IPS-11a (cell line): ENCODE results near the gene CKLF.

Experiments used
- H3K4me3 ChIP-seq: one replicate; pipeline ENCODE4 v1.5.1; 2013; ENCODE audit warnings: low read depth, low read length, control low read depth

The CKLF gene

DNA sequence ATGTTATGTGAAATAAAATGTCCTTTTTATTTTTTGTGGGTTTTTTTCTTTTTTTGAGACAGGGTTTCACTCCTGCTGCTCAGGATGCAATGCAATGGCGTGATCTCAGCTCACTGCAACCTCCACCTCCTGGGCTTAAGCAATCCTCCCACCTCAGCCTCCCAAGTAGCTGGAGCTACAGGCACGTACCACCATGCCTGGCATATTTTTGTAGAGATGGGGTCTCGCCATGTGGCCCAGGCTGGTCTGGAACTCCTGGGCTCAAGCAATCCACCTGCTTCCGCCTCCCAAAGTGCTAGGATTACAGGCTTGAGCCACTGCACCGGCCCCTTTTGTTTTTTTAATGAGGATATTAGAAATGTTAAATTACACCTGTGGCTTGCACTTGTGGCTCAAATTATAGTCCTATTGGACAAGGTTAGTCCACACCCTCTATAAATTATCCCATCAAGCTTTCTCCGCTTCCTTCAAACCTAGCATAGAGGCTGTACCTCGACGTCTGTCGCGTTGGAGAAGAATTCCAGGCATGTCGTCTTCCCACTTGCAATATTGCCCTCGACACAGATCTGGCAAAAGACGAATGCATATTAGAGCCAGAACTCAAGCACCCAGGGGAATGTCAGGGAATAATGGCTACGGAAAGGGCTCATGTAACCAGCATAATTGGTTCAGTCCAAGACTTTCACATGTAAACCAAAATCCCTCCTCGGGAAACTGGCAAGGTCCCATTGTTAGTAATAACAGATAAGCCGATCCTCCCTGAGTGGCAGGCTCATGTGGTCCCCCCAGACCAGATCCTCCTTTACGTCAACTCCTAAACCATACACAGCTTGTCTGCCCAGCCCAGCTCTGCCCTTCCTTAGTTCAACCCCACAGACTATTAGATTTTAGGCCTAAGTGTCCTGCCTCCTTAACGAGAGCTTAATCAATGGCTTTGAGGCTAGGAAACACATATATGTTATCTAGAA is 10.7 kb upstream of the CKLF start:
- no peak overlapping the region for H3K4me3 ChIP-seq

DNA sequence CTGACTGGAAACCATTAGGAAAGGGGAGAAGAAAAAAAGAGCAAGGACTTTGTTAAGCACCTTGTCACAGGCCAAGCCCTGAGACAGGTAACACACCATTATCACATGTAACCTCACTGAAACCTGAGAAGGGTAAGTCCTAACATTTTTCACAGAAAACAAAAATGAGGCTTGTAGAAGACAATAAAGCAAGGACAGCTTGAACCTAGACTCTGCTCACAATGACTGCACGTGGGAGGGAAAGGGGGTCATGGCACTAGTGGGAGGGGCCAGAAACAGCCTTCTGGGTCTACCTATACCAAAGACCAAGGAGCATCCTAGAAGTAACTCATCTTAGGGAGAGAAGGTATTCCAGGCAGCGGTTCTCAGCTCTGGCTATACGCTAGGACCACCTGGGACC is 10.0 kb upstream of the CKLF start:
- H3K4me3 ChIP-seq: no peak overlapping the region

DNA sequence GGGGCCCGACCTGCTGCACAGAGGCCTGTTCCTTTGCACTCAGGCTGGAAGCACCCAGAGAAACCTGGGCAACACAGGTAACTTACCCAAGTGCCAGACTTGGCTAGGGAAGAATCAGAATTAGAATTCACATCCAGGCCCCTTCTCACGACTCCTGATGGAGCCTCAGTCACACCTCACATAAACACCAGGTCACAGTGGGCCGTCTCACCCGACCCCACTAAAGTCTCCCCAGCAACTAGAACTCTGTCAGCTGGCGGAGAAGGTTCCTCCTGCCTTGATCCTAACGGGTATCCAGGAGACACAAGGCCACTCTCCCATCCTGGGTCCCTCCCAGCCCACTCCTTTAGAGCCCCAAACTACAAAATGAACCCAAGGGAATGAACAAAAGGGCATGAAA is 8.8 kb upstream of the CKLF start:
- no peak overlapping the region for H3K4me3 ChIP-seq

DNA sequence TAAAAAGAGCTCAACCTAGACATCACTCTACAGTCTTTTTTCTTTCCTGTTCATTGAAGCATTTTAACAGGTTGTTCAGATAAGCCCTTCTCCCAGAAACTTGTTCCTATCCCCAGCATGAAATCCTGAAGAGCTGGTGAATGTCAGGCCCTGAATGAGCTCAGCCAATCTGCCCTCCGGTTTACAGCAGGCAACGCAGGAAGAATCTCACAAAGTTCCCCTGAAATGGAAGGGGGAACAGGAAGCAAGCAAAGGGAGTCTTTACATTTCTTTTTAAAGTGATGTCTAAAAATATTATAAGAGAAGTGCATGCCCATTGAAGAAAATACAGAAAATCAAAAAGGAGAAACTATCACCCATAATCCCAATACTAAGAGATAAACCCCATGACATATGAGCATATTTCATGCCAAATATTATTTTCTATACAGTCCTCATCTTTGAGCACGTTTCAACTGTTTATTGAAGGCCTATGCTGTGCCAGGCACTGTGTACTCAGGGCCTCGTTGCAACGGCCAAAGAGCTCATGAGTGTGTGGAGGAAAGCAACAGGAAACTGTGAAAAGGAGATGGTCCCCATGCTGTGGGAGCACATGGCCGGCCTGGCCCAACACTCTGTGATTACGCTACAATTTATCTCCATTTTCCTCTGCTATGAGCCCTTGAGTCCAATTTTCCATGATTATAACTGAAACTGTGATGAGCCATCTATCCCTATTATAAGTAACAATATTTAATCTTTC is 8.2 kb upstream of the CKLF start:
- no peak overlapping the region for H3K4me3 ChIP-seq

DNA sequence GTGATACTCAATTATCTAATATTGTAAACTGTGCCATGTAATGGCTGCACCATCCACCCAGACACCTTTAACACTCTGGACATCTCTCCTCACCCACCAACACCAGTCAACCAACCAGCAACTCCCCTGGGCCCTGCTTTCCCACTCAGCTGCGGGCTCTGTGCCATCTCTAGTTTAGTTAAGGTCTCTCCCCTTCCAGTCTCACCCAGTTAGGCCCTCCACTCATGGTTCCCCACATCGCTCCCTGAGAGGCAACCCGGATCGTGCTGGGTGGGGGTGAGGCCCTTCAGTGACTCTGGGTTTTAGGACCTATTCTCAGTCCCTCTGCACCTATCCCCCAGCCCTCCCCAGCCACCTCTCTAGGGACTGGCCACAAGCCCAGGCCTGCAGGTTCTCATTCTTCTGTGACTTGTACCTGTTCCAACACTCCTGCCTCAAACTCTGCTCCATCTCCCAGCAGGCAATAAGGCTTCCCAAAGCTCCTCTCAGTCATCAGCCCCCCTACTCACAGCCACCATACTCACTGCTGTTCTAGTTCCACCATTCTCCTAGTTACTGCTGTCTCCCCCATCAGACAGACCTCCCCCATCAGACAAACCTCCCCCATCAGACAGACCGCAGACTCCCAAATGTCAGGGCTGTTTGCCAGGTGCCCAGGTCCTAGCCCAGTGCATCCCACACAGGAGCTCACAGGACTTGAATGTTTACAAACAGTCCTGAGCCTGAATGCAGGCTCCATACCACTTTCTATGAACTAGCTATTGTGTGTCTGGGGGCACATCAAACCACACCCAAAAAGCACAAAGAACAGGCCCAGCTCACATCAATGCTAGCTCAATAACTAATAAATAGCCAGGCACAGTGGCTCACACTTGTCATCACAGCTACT is 5.0 kb upstream of the CKLF start:
- H3K4me3 ChIP-seq: no peak overlapping the region

DNA sequence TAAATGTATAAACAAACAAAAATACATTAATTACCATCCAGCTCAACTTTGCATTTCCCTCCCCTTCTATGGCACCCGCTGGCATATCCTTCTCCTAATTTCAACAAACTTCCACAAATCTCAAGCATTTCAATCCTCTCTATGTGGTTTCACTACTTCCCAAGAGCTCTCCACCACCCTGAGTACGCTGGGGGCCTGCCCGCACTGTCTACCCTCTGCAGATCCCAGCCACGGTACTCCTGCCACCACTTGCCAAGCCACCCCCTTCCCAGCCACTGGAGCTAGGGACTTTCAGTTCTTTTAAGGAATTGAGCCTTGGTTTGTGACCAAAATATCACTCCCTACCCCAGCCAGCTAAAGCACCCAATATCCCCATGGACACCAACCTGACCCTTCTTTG is 4.3 kb upstream of the CKLF start:
- no peak overlapping the region for H3K4me3 ChIP-seq

DNA sequence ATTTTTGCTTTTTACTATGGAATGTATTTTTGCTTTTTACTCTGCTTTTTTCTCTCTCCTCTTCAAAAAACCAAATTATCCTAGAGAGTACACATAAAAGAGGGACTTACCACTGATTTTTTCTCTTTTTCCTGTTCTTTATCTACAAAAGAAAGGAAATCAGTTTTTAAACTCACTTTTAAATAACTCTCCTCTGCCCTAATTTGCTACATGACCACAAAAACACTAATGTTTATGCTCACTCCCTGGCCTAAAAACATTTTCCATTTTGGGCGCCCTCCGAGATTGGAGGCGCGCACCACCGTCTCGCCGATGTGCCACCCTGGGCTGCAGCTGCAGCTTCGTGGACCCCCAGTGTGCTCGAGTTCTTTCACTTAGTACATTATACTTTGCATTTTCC is 3.5 kb upstream of the CKLF start:
- H3K4me3 ChIP-seq: peak overlapping the region; percentile 28

DNA sequence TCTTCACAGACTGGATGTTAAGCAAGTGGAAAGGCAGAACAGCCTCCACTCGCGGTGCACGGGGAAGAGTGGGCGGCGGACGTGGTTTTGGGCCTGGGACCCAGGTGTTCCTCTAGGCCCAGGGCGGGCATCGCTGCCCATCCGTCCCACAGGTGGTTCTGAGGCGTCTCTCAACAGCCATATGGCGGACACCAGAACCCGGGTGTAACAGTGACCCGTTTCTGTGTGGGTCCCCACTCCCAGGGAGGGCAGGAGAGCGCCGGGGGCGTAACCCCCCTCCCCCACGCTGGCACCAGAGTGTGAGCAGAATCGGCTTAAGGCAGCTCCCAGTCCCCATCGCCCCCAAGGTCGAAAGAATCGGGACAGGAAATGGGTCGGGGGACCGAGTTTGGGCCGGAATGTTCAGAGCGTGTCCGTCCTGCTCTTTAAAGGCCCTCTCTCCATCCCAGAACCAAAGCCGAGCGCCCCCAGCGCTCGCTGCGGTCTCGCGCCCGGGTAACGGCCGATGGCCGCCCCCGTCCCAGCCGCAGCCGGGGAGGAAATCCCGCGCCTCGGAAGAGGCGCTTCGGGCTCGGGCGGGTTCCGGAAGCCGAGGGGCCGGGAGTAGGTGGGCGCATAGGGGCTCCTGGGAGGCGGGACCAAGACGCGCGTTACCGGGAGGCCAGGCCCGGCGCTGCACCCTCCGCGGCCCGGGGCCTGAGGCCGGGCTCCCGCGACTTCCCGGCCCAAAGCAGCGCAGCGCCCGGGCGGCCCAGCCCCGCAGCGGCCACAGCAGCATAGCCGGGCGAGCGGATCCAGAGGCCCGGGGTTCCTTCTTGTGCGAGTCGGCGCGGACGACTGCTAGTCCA is 2.9 kb upstream of the CKLF start, which contains the start of gene TK2:
Gene TK2 (minus strand): TSS at position 839 of the 848 bp plus-strand sequence. CDS start 61 bp downstream, at position 778.
- peak within 1 kb of the TSS; percentile 28 for H3K4me3 ChIP-seq

DNA sequence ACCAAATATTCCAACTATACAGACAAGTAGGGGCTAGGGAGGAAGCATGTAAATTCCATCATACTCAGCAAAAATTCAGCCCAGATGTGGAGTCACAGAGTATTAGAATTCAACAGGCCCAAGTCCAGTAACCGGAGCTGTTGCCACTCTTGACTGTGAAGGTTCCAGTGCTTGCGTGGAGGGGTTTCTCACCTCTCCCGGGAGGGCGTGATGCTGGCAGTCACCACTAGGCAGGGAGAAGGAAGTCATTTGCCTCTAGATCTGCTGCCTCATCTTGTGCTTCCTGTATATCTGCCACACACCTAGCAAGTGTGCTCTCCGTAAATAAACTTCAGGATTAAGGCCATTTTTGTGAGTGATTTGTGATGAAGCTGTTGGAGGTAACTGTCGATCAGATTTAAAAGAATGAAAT is 1.0 kb upstream of the CKLF start:
- no peak overlapping the region for H3K4me3 ChIP-seq

DNA sequence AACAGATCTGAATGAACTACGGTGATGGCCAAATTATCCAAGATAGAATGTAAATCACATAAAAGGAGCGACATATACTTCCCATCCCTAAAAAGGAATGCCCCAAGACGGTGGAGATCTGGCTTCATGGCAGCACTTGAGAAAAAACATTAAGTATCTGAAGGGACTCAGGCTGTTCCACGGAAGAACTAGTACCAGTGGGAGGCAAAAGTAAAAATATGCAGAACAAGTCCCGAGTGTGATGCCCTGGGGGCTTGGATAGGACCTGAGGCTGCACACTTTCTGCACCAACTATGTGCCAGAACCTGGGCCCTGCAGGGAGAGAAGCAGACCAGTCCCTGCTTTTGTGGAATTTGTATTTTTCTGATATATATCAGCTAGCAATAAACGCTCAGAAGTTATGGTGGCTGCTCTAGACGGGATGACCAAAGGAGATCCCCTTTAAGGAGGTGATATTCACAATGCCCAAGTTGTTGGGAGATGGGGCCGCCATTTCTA is 539 bp upstream of the CKLF start:
- peak overlapping the region; percentile 43 for H3K4me3 ChIP-seq

DNA sequence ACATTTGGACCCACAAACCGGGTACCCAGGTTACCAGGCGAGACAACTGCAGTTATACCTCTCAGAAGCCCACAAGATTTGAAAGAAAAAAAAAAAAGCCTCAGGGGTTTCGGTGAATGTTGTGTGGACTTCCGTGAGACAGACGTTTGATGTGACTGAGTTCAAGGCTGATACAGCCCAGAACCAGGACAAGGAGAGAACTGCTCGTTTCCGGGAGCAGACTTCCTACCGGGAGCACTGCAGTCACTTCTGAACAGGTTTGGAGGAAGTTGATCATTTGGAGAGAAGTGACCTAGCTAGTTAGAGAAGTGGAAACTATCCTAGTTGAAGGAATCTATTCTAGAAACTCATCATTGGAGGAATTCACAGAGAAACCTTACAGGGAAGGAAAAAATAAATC is 847 bp downstream of the CKLF start:
- no peak overlapping the region for H3K4me3 ChIP-seq

DNA sequence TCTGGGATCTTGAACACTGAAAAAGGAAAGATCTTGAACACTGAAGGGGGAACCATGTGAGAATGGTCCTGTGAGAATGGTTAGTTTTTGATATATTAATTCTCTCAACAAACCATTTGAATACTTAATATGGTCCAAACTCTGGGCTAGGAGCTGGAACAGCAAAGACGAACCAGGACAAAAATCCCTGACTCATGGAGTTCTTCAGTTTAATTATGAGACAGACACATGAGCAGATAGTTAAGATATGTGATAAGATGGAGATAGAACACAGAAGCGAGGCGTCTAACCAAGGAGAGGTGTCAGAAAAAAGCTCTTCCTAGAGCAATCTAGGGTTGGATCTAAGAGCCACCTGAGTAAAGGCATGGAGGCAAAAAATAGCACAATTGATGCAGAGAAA is 1.6 kb downstream of the CKLF start:
- no peak overlapping the region for H3K4me3 ChIP-seq

DNA sequence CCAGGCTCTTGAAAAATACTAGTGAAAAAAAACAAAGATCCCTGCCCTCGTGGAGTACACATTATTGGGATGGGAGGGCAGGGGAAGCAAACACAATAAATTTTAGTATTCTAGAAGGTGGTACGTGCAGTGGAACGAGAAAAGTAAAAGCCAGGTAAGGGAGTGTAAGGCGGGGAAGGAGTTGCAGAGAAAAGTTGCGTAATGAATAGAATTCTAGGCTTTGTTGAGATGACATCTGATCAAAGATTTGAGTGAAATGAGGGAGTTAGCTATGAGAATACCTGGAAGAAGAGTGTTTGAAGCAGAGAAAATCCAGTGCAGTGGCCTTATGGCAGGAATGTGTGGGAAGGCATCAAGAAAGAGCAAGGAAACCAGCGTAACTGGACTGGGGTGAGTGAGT is 2.1 kb downstream of the CKLF start:
- no peak overlapping the region for H3K4me3 ChIP-seq

DNA sequence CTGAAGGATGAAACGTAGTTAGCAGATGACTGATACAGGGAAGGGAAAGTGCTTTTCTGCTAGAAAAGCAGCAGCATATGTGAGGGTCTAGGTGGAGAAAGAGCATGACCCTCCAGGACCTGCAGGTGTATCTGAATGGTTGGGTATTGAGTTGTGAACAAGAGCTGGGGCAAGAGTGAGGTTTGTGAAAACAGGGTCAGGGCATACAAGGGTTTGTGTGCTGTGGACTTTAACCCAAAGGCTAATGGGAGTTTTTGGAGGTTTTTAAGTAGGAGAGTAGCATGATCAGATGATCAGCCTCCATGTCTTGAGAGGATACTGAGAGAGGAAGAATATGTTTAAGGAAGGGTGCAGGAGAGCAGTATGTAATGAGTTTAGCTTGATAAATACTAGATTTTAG is 7.7 kb downstream of the CKLF start:
- no peak overlapping the region for H3K4me3 ChIP-seq

DNA sequence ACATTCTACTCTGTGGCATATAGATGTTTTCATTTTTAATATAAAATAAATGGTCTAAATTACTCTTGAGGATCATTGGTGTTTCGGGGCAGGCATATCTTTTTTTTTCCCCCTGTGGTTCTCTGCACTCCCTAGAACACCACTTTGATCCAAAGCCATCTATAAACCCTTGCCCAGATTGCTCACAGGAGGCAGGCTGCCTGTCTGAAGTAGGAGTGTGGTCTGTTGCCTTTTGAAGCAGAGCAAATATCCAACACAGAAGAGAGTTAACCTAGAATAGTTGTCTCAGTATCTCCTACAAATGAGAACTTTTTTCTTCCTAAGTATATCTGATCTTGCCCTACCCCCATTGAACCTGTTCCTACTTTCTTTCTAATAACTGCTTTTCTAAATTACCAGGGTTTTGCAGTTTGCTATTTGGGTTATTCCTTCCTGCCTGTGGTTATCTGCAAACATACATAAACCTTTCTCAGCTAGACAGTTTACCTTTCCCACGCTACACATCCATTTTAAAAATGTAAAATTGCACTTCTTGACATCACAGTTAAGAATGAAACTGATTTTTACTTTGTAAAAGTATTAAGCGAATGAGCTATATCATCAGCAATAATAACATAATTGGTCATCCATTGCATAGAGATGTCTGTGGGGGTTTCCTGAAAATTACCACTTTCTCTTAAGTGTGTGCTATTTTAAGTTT is 9.2 kb downstream of the CKLF start:
- H3K4me3 ChIP-seq: no peak overlapping the region

DNA sequence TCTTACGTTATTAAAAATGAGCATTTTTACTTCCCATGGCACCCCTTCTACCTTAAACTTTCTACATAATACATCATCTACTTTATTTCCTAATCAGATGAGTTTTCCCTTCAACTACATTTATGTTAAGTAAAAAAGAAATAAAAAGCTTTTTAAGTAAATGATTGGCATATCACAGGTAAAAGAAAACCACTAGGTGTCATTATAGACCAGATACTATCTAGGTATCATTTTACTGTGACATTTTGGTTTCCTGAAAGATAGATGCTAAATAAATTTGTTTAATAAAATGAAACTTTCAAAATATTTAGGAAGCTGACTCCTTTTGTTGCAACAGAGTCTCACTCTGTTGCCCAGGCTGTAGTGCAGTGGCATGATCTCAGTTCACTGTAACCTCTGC is 10.0 kb downstream of the CKLF start:
- H3K4me3 ChIP-seq: no peak overlapping the region

DNA sequence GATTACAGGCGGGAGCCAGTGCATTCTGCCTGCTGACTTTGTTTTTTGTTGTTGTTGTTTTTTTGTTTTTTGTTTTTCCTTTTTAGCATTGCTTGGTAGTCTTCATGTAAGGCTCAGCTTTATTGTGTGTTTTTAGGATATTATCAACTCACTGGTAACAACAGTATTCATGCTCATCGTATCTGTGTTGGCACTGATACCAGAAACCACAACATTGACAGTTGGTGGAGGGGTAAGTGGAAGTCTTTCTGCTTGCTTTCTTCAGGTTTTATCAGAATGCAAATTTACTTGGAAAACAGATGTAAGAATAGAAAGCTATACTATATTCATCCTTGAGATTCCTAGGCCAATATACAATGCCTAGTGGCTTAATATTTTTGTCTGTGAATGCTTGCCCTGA is 10.6 kb downstream of the CKLF start:
- H3K4me3 ChIP-seq: no peak overlapping the region

DNA sequence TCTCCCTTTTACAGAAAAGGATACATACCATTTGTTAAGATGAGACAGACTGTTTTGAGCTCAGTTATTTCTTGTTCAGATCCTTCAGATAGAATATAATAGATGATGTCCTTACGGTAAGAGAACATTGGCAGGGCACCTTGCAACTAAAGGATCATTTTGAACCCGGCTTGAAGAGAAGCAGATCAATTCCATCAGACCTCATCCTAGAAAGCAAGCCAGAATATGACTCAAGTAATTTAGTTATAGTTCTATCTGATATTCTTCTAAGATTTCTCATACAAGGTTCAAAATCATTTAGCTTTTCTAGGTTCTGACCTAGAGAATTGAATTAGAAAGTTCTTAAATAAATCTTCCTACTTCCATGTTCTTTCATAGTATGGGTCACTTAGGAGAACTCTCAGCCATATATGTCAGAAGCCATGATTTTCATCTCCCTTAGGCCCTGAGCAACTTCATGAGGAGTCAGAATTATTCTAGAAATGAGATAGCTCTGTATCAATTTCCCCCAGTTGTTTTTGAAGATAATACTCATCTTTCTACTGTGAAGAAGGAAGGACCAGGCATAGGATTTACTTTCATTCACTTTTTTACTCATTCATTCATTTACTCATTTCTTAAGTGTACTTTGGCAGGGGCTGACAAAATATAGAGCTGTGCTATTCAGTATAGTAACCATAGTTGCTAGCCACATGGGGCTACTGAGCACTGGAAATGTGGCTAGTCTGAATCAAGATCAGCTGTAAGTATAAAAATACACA is 11.4 kb downstream of the CKLF start:
- H3K4me3 ChIP-seq: no peak overlapping the region
